GM23338 (cell line): ENCODE data around the gene TAGAP. TPM values are rescaled to one million over a fixed set of nuclear protein-coding genes. Genes with fewer than 3 reads are reported as not detected.

ENCODE experiments used
- ATAC-seq: fragments of 200-7000 bp; cut with Tn5 transposase; 3 replicates; pipeline ENCODE4 v1.9.1; 2020
- DNase-seq: peaks from one replicate; pipeline ENCODE4 v3.0.0-alpha.2; 2015; ENCODE audit warnings: low spot score
- H2AFZ ChIP-seq: fragments of 200-600 bp; sonication (generic); 2 replicates; pipeline ENCODE4 v1.8.0; 2016; ENCODE audit warnings: antibody characterized with exemption, mild to moderate bottlenecking, moderate library complexity
- H3F3A ChIP-seq: fragments of 200-600 bp; sonication (generic); replicated peaks from 2 replicates; pipeline ENCODE4 v1.8.0; 2017; ENCODE audit warnings: antibody characterized with exemption, mixed run types, low read depth
- H3K27ac ChIP-seq: fragments of 200-600 bp; sonication (generic); 2 replicates; pipeline ENCODE4 v1.6.1; 2016; ENCODE audit warnings: low read depth
- H3K27me3 ChIP-seq: fragments of 200-600 bp; sonication (generic); 2 replicates; pipeline ENCODE4 v1.8.0; 2016; ENCODE audit warnings: mild to moderate bottlenecking, mixed run types, moderate library complexity; ENCODE audit not compliant: insufficient read depth
- H3K36me3 ChIP-seq: fragments of 200-600 bp; sonication (generic); 2 replicates; pipeline ENCODE4 v1.8.0; 2016; ENCODE audit warnings: mild to moderate bottlenecking; ENCODE audit not compliant: insufficient read depth
- H3K4me1 ChIP-seq: fragments of 200-600 bp; sonication (generic); 2 replicates; pipeline ENCODE4 v1.8.0; 2016; ENCODE audit warnings: mild to moderate bottlenecking, moderate library complexity; ENCODE audit not compliant: insufficient read depth
- H3K4me2 ChIP-seq: fragments of 200-600 bp; sonication (generic); 2 replicates; pipeline ENCODE4 v1.7.1; 2017; ENCODE audit warnings: mixed run types
- H3K4me3 ChIP-seq: fragments of 200-600 bp; sonication (generic); 2 replicates; pipeline ENCODE4 v1.6.1; 2016; ENCODE audit warnings: mixed run types
- H3K79me2 ChIP-seq: fragments of 200-600 bp; sonication (generic); replicated peaks from 2 replicates; pipeline ENCODE4 v1.8.0; 2017; ENCODE audit warnings: mild to moderate bottlenecking; ENCODE audit not compliant: insufficient read depth
- H3K9me2 ChIP-seq: fragments of 200-600 bp; sonication (generic); 2 replicates; pipeline ENCODE4 v1.8.0; 2017; ENCODE audit not compliant: insufficient read depth
- H4K20me1 ChIP-seq: fragments of 200-600 bp; sonication (generic); replicated peaks from 2 replicates; pipeline ENCODE4 v1.8.0; 2017; ENCODE audit warnings: mild to moderate bottlenecking; ENCODE audit not compliant: insufficient read depth
- H3K27ac Mint-ChIP-seq: 2 replicates; pipeline ENCODE4 v1.8.0; 2020; ENCODE audit warnings: inconsistent platforms, mild to moderate bottlenecking, moderate library complexity, mixed read lengths
- H3K27me3 Mint-ChIP-seq: 3 replicates; pipeline ENCODE4 v1.8.0; 2022; ENCODE audit warnings: low read depth, mild to moderate bottlenecking, moderate library complexity, mixed read lengths, inconsistent platforms; ENCODE audit not compliant: insufficient read depth, poor library complexity
- H3K36me3 Mint-ChIP-seq: 3 replicates; pipeline ENCODE4 v1.8.0; 2021; ENCODE audit warnings: low read depth, mild to moderate bottlenecking, inconsistent platforms, moderate library complexity, mixed read lengths
- H3K4me1 Mint-ChIP-seq: 3 replicates; pipeline ENCODE4 v1.8.0; 2020; ENCODE audit warnings: mild to moderate bottlenecking, inconsistent platforms, mixed read lengths
- H3K4me3 Mint-ChIP-seq: 3 replicates; pipeline ENCODE4 v1.8.0; 2021; ENCODE audit warnings: moderate library complexity, mild to moderate bottlenecking, inconsistent platforms, mixed read lengths
- H3K9me3 Mint-ChIP-seq: 3 replicates; pipeline ENCODE4 v1.8.0; 2020; ENCODE audit warnings: moderate library complexity, mild to moderate bottlenecking, inconsistent platforms, mixed read lengths
- CREB1 ChIP-seq: fragments of 250-450 bp; sonication (Bioruptor Pico); IDR thresholded peaks from 2 replicates; pipeline ENCODE4 v1.5.0; 2020; ENCODE audit warnings: low read depth, mild to moderate bottlenecking, moderate library complexity
- CTCF ChIP-seq, 2 experiments: fragments of 200-600 bp in 1 of 2; sonication (generic) in 1 of 2; conservative IDR thresholded peaks; 2 replicates each; pipeline versions ENCODE4 v1.5.1 to v1.6.1; 2016 to 2017; ENCODE audit warnings: antibody characterized with exemption in 2 of 2, low read depth in 2 of 2, mild to moderate bottlenecking in 2 of 2, moderate library complexity in 1 of 2
- JUNB ChIP-seq: IDR thresholded peaks from one replicate; pipeline ENCODE4 v1.6.1; 2016; ENCODE audit warnings: antibody characterized with exemption; ENCODE audit not compliant: unreplicated experiment
- NANOG ChIP-seq: IDR thresholded peaks from 2 replicates; pipeline ENCODE4 v1.6.1; 2016; ENCODE audit warnings: antibody characterized with exemption, borderline replicate concordance
- ZNF114 ChIP-seq: fragments of 250-450 bp; sonication (Bioruptor Pico); IDR thresholded peaks from 2 replicates; pipeline ENCODE4 v1.5.0; 2020; ENCODE audit warnings: mild to moderate bottlenecking, moderate library complexity
- ZNF331 ChIP-seq: fragments of 250-450 bp; sonication (Bioruptor Pico); IDR thresholded peaks from 2 replicates; pipeline ENCODE4 v1.5.0; 2020; ENCODE audit warnings: low read depth, mild to moderate bottlenecking, moderate library complexity
- ZNF462 ChIP-seq: fragments of 250-450 bp; sonication (Bioruptor Pico); IDR thresholded peaks from 2 replicates; pipeline ENCODE4 v1.5.0; 2020; ENCODE audit warnings: mild to moderate bottlenecking, moderate library complexity
- polyA plus RNA-seq: library from polyadenylated mRNA; unstranded; fragments of >200 nt; fragmentation: Nextera tagmentation; extraction: Ambion mirVana; gene quantifications from 2 replicates; pipeline ENCODE4 v1.2.1, GENCODE V29; 2016
- total RNA-seq: library from RNA; depleted of rRNA; stranded (reverse); fragments of >200 nt; shearing (Covaris generic); gene quantifications from 2 replicates; pipeline ENCODE4 v1.2.3, GENCODE V29; 2014
- TF ChIP-seq, protein P1 (sequence below): IDR thresholded peaks from one replicate; pipeline ENCODE4 v1.6.1; 2018; ENCODE audit warnings: antibody characterized with exemption; ENCODE audit not compliant: unreplicated experiment
- TF ChIP-seq, protein P2 (sequence below): IDR thresholded peaks from 2 replicates; pipeline ENCODE4 v1.6.1; 2016; ENCODE audit warnings: antibody characterized with exemption

Gene TAGAP
- total and polyA plus RNA-seq, 2 experiments from 2014 or later: not detected

- TF ChIP-seq, protein P1, sequence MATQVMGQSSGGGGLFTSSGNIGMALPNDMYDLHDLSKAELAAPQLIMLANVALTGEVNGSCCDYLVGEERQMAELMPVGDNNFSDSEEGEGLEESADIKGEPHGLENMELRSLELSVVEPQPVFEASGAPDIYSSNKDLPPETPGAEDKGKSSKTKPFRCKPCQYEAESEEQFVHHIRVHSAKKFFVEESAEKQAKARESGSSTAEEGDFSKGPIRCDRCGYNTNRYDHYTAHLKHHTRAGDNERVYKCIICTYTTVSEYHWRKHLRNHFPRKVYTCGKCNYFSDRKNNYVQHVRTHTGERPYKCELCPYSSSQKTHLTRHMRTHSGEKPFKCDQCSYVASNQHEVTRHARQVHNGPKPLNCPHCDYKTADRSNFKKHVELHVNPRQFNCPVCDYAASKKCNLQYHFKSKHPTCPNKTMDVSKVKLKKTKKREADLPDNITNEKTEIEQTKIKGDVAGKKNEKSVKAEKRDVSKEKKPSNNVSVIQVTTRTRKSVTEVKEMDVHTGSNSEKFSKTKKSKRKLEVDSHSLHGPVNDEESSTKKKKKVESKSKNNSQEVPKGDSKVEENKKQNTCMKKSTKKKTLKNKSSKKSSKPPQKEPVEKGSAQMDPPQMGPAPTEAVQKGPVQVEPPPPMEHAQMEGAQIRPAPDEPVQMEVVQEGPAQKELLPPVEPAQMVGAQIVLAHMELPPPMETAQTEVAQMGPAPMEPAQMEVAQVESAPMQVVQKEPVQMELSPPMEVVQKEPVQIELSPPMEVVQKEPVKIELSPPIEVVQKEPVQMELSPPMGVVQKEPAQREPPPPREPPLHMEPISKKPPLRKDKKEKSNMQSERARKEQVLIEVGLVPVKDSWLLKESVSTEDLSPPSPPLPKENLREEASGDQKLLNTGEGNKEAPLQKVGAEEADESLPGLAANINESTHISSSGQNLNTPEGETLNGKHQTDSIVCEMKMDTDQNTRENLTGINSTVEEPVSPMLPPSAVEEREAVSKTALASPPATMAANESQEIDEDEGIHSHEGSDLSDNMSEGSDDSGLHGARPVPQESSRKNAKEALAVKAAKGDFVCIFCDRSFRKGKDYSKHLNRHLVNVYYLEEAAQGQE: no peak
- no peak for TF ChIP-seq ZNF331
These were observed 11.6 kb upstream of the TAGAP start (continued) for GRCh38 chr6:159056432-159056831.

- no peaks in the 10 kb centered on the region for H3K79me2 ChIP-seq
- H3K4me3 Mint-ChIP-seq: no peak overlapping the region
- no peak overlapping the region for H3K27ac ChIP-seq
- no peaks in the 10 kb centered on the region for H3K36me3 ChIP-seq
- ATAC-seq (no peak), DNase-seq (no peak)
- peaks cover 6% of the 10 kb centered on the region for H3K4me1 Mint-ChIP-seq
- no peaks in the 10 kb centered on the region for H3K9me3 Mint-ChIP-seq
- H4K20me1 ChIP-seq: no peaks in the 10 kb centered on the region
- H3K27me3 ChIP-seq: no peaks in the 10 kb centered on the region
- H3K27ac Mint-ChIP-seq: no peak overlapping the region
- peaks cover 3% of the 10 kb centered on the region; the same call in 1 of the 2 replicates for H3K9me2 ChIP-seq
- no peak overlapping the region for H3K4me3 ChIP-seq
- H3K27me3 Mint-ChIP-seq: no peaks in the 10 kb centered on the region
- H3F3A ChIP-seq: no peaks in the 10 kb centered on the region
- no peaks in the 10 kb centered on the region for H3K36me3 Mint-ChIP-seq
- no peaks in the 10 kb centered on the region for H3K4me1 ChIP-seq
- no peak overlapping the region for H2AFZ ChIP-seq
- no peak overlapping the region for H3K4me2 ChIP-seq
- TF ChIP-seq JUNB: no peak
- TF ChIP-seq, protein P1: no peak
- no peak for TF ChIP-seq ZNF114
- TF ChIP-seq CTCF (conservative IDR thresholded peaks at IDR 0.05; ENCODE audit: low read depth in 2 of 2): no peak
- no peak for TF ChIP-seq CREB1
- no peak for TF ChIP-seq ZNF331
- TF ChIP-seq, protein P2, sequence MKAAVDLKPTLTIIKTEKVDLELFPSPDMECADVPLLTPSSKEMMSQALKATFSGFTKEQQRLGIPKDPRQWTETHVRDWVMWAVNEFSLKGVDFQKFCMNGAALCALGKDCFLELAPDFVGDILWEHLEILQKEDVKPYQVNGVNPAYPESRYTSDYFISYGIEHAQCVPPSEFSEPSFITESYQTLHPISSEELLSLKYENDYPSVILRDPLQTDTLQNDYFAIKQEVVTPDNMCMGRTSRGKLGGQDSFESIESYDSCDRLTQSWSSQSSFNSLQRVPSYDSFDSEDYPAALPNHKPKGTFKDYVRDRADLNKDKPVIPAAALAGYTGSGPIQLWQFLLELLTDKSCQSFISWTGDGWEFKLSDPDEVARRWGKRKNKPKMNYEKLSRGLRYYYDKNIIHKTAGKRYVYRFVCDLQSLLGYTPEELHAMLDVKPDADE: no peak
- TF ChIP-seq ZNF462 (CRISPR knock-in tag): no peak
- no peak for TF ChIP-seq NANOG
These were observed 11.2 kb upstream of the TAGAP start for GRCh38 chr6:159056003-159056402.
